Endothelial cell of coronary artery (primary cell): ENCODE results near the gene BAIAP2L1. TPM values are rescaled to one million over a fixed set of nuclear protein-coding genes. Genes with fewer than 3 reads are reported as not detected.

Source experiments
- total RNA-seq: library from RNA; depleted of rRNA; stranded (reverse); fragments of >200 nt; gene quantifications from 2 replicates; pipeline ENCODE4 v1.2.3, GENCODE V29; 2014

The BAIAP2L1 gene, protein sequence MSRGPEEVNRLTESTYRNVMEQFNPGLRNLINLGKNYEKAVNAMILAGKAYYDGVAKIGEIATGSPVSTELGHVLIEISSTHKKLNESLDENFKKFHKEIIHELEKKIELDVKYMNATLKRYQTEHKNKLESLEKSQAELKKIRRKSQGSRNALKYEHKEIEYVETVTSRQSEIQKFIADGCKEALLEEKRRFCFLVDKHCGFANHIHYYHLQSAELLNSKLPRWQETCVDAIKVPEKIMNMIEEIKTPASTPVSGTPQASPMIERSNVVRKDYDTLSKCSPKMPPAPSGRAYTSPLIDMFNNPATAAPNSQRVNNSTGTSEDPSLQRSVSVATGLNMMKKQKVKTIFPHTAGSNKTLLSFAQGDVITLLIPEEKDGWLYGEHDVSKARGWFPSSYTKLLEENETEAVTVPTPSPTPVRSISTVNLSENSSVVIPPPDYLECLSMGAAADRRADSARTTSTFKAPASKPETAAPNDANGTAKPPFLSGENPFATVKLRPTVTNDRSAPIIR
- 0.27 and 0.47 TPM in 2 replicates for total RNA-seq

DNA sequence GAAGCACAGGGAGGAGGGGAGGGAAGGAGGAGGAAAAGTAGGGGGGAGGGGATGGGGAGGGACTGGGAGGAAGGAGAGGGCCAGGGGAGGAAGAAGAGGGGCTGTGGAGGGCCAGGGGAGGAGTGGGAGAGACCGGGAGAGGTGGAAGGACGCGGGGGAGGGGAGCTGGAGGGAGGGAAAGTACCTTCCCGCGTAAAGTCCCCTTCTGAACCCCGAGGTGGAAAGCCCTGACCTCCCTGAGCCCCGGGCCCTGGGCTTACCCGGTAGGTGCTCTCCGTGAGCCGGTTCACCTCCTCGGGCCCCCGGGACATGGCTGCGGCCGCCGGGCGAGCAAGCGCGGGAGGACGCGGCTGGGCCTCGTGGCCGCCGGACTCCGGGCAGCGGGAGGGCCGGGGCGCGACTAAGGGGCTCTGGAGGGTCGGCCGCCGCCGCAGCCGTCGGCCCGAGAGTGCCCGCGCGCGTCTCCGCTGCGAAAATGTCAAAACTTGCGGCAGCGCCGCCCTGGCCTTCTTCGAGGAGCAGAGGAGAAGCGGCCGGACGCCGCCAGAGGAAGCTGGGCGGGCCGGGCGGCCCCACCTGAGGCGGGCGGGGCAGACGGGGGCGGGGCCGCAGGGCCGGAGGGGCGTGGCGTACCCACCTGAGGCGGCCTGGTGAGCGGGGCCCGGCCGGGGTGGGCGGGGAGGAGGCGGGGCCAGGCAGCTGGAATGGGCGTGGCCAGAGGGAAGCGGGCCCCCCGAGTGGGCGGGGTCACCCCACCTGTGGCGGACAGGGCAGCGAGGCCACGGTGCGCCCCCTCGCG, at the start of gene BAIAP2L1:
TSS of gene BAIAP2L1 (minus strand) at position 549 of the 799 bp plus-strand sequence. CDS start at position 311, 238 bp downstream.

DNA sequence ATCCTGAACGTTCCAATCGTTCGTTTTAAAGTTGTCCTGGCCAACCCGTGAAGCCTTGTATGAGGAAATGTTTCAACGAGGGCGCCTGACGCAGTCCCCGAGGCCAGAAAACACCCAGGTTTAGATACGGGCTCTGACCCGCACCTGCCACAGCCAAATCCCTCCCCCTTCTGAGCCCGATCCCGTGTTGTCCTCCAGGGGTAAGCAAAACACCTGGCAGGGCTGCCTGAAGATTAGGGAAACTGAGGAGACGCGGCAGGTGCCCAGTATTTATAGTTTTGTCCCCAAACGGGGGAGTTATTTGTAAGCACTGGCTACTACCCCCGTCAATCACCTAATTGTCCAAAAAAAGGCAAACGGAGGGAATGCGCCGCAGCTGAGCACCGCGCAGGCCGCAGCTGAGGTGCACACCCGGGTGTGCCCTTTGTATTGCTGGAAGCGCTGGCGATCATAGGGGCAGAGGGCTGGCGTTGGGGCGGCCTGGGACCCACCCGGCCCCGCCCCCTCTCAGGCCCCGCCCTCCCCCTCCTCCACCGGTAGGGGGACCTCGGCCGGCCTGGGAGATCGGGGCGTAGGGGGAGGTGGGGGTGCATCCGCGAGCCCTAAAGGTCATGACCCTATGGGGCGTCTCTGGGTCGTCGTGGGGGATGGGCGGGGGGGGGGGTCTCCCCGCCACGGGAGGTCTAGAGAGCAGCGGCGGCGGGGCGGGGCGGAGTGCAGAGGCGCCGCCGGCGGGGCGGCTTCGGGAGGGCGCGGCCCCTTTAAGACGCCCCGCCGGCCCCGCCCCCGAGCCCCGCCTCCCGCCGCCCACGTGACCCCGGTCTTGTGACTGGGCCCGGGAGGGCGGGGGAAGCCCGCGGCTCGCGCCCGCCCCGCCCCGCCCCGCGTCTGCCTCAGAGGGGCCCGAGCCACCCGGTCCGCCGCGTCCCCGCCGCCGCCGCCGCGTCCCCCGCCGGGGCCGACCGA, 119.8 kb downstream of the BAIAP2L1 start, which contains the start of gene BRI3:
TSS of gene BRI3 (plus strand) at position 896 of the 966 bp plus-strand sequence. CDS start 110 bp downstream, outside the sequence.

DNA sequence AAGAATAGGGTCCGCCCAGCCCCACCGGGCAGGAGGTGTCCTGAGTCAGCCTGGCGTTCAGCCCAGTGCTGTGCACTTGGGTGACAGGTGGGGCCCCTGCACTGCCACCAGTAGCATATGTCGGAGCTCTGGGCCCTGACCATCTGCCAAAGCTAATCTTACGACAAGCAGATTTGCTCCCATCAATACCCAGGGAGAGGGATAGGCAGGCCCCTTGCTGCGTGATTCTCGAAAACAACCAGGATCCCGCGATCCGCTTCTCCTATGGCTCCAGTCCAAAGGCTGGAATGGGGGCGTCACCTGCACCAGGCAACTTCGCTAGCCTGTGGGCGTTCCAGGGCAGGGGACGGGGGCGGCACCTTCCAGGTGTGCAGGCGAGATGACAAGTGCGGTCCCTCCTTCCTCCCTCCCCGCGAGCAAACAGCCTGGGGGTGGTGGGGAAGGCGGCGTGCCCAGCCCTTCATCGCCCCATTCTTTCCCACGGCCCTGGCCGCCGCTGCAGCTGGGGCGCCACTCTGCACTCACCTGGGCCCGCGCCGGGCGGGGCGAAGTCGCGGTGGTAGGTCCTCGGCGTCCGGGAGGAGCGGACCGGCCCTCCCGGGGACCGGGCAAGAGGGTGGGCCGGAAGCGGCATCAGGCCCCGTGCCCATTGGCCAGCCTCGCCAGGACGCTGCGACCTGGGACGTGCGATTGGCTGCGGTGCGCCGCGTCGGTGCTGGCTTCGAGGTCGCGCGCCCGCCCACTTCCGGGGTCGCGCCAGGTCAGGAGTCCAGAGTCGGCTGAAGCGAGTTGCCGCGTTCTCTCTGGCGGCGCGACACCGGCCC, 149.1 kb downstream of the BAIAP2L1 start, which contains the start of gene TECPR1:
TSS of gene TECPR1 (minus strand) at position 632 of the 824 bp plus-strand sequence. CDS start 6,086 bp downstream, outside the sequence.

Other genes starting within 250 kb of the BAIAP2L1 start
- 0.09 and 0.27 TPM in 2 replicates for gene BHLHA15, start 189.7 kb downstream of the BAIAP2L1 start, total RNA-seq
- 52.8 and 64.7 TPM in 2 replicates for gene TECPR1, start 148.9 kb downstream of the BAIAP2L1 start, total RNA-seq
- 65.7 and 76.6 TPM in 2 replicates for gene BRI3, start 119.4 kb downstream of the BAIAP2L1 start, total RNA-seq
- 1.3 and 2.3 TPM in 2 replicates for gene NPTX2, start 216.2 kb upstream of the BAIAP2L1 start, total RNA-seq